ENCODE data around the gene MEX3A.

Gene MEX3A

GRCh38 chr1:156102633-156103511 is 20.6 kb upstream of the MEX3A start:
- no peak for DNase-seq (ENCODE audit: low read depth, low spot score)

- no peak for DNase-seq (ENCODE audit: low read depth, low spot score)
These were observed 19.6 kb upstream of the MEX3A start for GRCh38 chr1:156101880-156102279.

GRCh38 chr1:156100205-156100995 is 18.1 kb upstream of the MEX3A start:
- DNase-seq (ENCODE audit: low read depth, low spot score) = no peak

GRCh38 chr1:156099282-156099681 is 17.0 kb upstream of the MEX3A start:
- DNase-seq (ENCODE audit: low read depth, low spot score) = no peak

GRCh38 chr1:156098784-156099183 is 16.5 kb upstream of the MEX3A start:
- no peak for DNase-seq (ENCODE audit: low read depth, low spot score)

GRCh38 chr1:156097499-156098178 is 15.4 kb upstream of the MEX3A start:
- no peak for DNase-seq (ENCODE audit: low read depth, low spot score)

- no peak for DNase-seq (ENCODE audit: low read depth, low spot score)
These were observed 14.6 kb upstream of the MEX3A start for GRCh38 chr1:156096640-156097391.

- no peak for DNase-seq (ENCODE audit: low read depth, low spot score)
These were observed 13.7 kb upstream of the MEX3A start for GRCh38 chr1:156095906-156096508.

- DNase-seq (ENCODE audit: low read depth, low spot score) = no peak
These were observed 9.3 kb upstream of the MEX3A start for GRCh38 chr1:156091610-156092009.

GRCh38 chr1:156090840-156091188 is 8.5 kb upstream of the MEX3A start:
- no peak for DNase-seq (ENCODE audit: low read depth, low spot score)

- DNase-seq (ENCODE audit: low read depth, low spot score) = no peak
These were observed 8.0 kb upstream of the MEX3A start for GRCh38 chr1:156090138-156090839.

- no peak for DNase-seq (ENCODE audit: low read depth, low spot score)
These were observed 7.4 kb upstream of the MEX3A start for GRCh38 chr1:156089704-156090103.

GRCh38 chr1:156086256-156086662 is 4.0 kb upstream of the MEX3A start:
- DNase-seq (ENCODE audit: low read depth, low spot score) = no peak

- DNase-seq (ENCODE audit: low read depth, low spot score) = no peak
These were observed 1.8 kb upstream of the MEX3A start for GRCh38 chr1:156083800-156084790.

- no peak for DNase-seq (ENCODE audit: low read depth, low spot score)
These were observed 352 bp downstream of the MEX3A start for GRCh38 chr1:156081917-156082308.

- no peak for DNase-seq (ENCODE audit: low read depth, low spot score)
These were observed 917 bp downstream of the MEX3A start for GRCh38 chr1:156081180-156081916.

- no peak for DNase-seq (ENCODE audit: low read depth, low spot score)
These were observed 1.4 kb downstream of the MEX3A start for GRCh38 chr1:156080863-156081179.

- DNase-seq (ENCODE audit: low read depth, low spot score) = no peak
These were observed 1.9 kb downstream of the MEX3A start for GRCh38 chr1:156080241-156080862.
